Esophagus muscularis mucosa (tissue), 4 donors: ENCODE data around the gene RNGTT. TPM values are rescaled to one million over a fixed set of nuclear protein-coding genes. Genes with fewer than 3 reads are reported as not detected.

Source experiments
- DNase-seq: peaks from one replicate; pipeline ENCODE4 v3.0.0-alpha.2; 2017; ENCODE audit errors: extremely low spot score
- H3K27ac ChIP-seq, 4 donors: fragments of 200-600 bp; sonication (generic); replicated peaks in 1 of 4; 1 replicate in 3 of 4; 2 replicates in 1 of 4; pipeline ENCODE4 v1.5.1; 2016 to 2019; ENCODE audit warnings: mild to moderate bottlenecking in 1 of 4
- H3K27me3 ChIP-seq, 4 donors: fragments of 200-600 bp; sonication (generic); one replicate each; pipeline versions ENCODE4 v1.5.1 to v1.6.0; 2016 to 2019
- H3K36me3 ChIP-seq, 4 donors: fragments of 200-600 bp; sonication (generic); one replicate each; pipeline ENCODE4 v1.5.1; 2016 to 2019
- H3K4me1 ChIP-seq, 4 donors: fragments of 200-600 bp; sonication (generic); one replicate each; pipeline ENCODE4 v1.5.1; 2016 to 2019
- H3K4me3 ChIP-seq, 4 donors: fragments of 200-600 bp; sonication (generic); 1 replicate in 2 of 4; 2 replicates in 2 of 4; pipeline ENCODE4 v1.5.1; 2016 to 2019; ENCODE audit warnings: mild to moderate bottlenecking in 4 of 4, moderate library complexity in 1 of 4
- H3K9me3 ChIP-seq, 4 donors: fragments of 200-600 bp; sonication (generic); 1 replicate in 3 of 4; 2 replicates in 1 of 4; pipeline ENCODE4 v1.5.1; 2016 to 2019
- CTCF ChIP-seq, 3 experiments: fragments of 200-600 bp in 2 of 3; fragments of 450-650 bp in 1 of 3; sonication (generic) in 2 of 3; IDR thresholded peaks; one replicate each; pipeline ENCODE4 v1.5.1; 2017 to 2019; ENCODE audit warnings: antibody characterized with exemption in 3 of 3, mild to moderate bottlenecking in 2 of 3, moderate library complexity in 1 of 3
- EP300 ChIP-seq: sonication (generic); formaldehyde crosslinking; IDR thresholded peaks from one replicate; pipeline ENCODE4 v1.6.1; 2017; ENCODE audit warnings: antibody characterized with exemption
- POLR2A ChIP-seq: fragments of 450-650 bp; IDR thresholded peaks from one replicate; pipeline ENCODE4 v1.6.1; 2017; ENCODE audit warnings: antibody characterized with exemption, moderate library complexity, mild to moderate bottlenecking, low read depth
- POLR2AphosphoS5 ChIP-seq, 2 donors: sonication (generic); formaldehyde crosslinking; IDR thresholded peaks; one replicate each; pipeline ENCODE4 v1.6.1; 2017; ENCODE audit warnings: antibody characterized with exemption in 2 of 2
- WGBS: methylation state at CpG from one replicate; pipeline ENCODE4 v1.1.5; 2018; 5-methylcytosine and 5-hydroxymethylcytosine counted together
- intact Hi-C: fragments of 100-400 bp; cut with DNase I; formaldehyde crosslinking; loops from one replicate; pipeline ENCODE4 v1.15.1; 2023
- total RNA-seq, 4 donors: library from RNA; depleted of rRNA; stranded (reverse); fragments of >200 nt; gene quantifications; one replicate each; pipeline versions ENCODE4 v1.1.0 to v1.2.1, GENCODE V29; 2016

The RNGTT gene
- total RNA-seq, 4 donors from 2014 or later = 10.7 to 13.9 (median 12.0) TPM

- TF ChIP-seq EP300 (no peak), POLR2A (no peak), CTCF (IDR thresholded peaks at IDR 0.05) (no peak), POLR2AphosphoS5 (IDR thresholded peaks at IDR 0.05) (no peak)
- H3K4me1 ChIP-seq = no peaks in the 10 kb centered on the region
- WGBS = 100% methylated on average over 5 of the region's 5 CpGs
- intact Hi-C loops = no loop called here
- peaks cover 0 to 30% (median 24%) of the 10 kb centered on the region in 4 donors for H3K9me3 ChIP-seq
- no peak overlapping the region for H3K27ac ChIP-seq
- no peak for DNase-seq
- H3K36me3 ChIP-seq = no peaks in the 10 kb centered on the region
- no peak overlapping the region for H3K4me3 ChIP-seq
- H3K27me3 ChIP-seq = no peaks in the 10 kb centered on the region
These were observed 296.5 kb downstream of the RNGTT start for GRCh38 chr6:88666901-88667300.

- Histone ChIP-seq H3K4me3 (no peak overlapping the region), H3K9me3 (peaks cover 0 to 22% (median 18%) of the 10 kb centered on the region in 4 donors), H3K27ac (no peak overlapping the region), H3K4me1 (no peaks in the 10 kb centered on the region), H3K36me3 (no peaks in the 10 kb centered on the region), H3K27me3 (no peaks in the 10 kb centered on the region)
- DNase-seq = no peak
- intact Hi-C loops = no loop called here
- 94% methylated on average over 4 of the region's 4 CpGs for WGBS
- TF ChIP-seq EP300 = no peak
- no peak for TF ChIP-seq CTCF (IDR thresholded peaks at IDR 0.05)
- TF ChIP-seq POLR2A = no peak
- TF ChIP-seq POLR2AphosphoS5 (IDR thresholded peaks at IDR 0.05) = no peak
These were observed 298.3 kb downstream of the RNGTT start for GRCh38 chr6:88665131-88665530.

GRCh38 chr6:88663801-88664200 lies 299.6 kb downstream of the RNGTT start:
- Histone ChIP-seq H3K27me3 (no peaks in the 10 kb centered on the region), H3K4me3 (no peak overlapping the region), H3K27ac (no peak overlapping the region), H3K9me3 (peaks cover 0 to 20% (median 17%) of the 10 kb centered on the region in 4 donors), H3K36me3 (no peaks in the 10 kb centered on the region), H3K4me1 (no peaks in the 10 kb centered on the region)
- DNase-seq = no peak
- intact Hi-C loops = no loop called here
- 98% methylated on average over 5 of the region's 5 CpGs for WGBS
- TF ChIP-seq CTCF (IDR thresholded peaks at IDR 0.05) = no peak
- no peak for TF ChIP-seq POLR2AphosphoS5 (IDR thresholded peaks at IDR 0.05)
- no peak for TF ChIP-seq EP300
- no peak for TF ChIP-seq POLR2A

GRCh38 chr6:88662653-88663174 lies 300.7 kb downstream of the RNGTT start:
- peaks cover 0 to 30% (median 22%) of the 10 kb centered on the region in 4 donors for H3K9me3 ChIP-seq
- intact Hi-C loops = no loop called here
- 98% methylated on average over 12 of the region's 12 CpGs for WGBS
- no peaks in the 10 kb centered on the region for H3K4me1 ChIP-seq
- no peak overlapping the region for H3K4me3 ChIP-seq
- no peaks in the 10 kb centered on the region for H3K36me3 ChIP-seq
- no peak overlapping the region for H3K27ac ChIP-seq
- no peak for TF ChIP-seq CTCF (IDR thresholded peaks at IDR 0.05)
- no peak for TF ChIP-seq POLR2AphosphoS5 (IDR thresholded peaks at IDR 0.05)
- no peak for TF ChIP-seq POLR2A
- TF ChIP-seq EP300 = no peak
- no peaks in the 10 kb centered on the region for H3K27me3 ChIP-seq
- no peak for DNase-seq

- peaks cover 0 to 35% (median 24%) of the 10 kb centered on the region in 4 donors for H3K9me3 ChIP-seq
- H3K27ac ChIP-seq = no peak overlapping the region
- TF ChIP-seq POLR2AphosphoS5 (IDR thresholded peaks at IDR 0.05) (no peak), POLR2A (no peak), EP300 (no peak), CTCF (IDR thresholded peaks at IDR 0.05) (no peak)
- H3K36me3 ChIP-seq = no peaks in the 10 kb centered on the region
- 75% methylated on average over 4 of the region's 5 CpGs for WGBS
- H3K27me3 ChIP-seq = no peaks in the 10 kb centered on the region
- no peak for DNase-seq
- H3K4me3 ChIP-seq = no peak overlapping the region
- H3K4me1 ChIP-seq = no peaks in the 10 kb centered on the region
- intact Hi-C loops = no loop called here
These were observed 301.2 kb downstream of the RNGTT start for GRCh38 chr6:88662163-88662580.
